Measurements from ENCODE around the gene MDFIC.

The MDFIC gene

DNA sequence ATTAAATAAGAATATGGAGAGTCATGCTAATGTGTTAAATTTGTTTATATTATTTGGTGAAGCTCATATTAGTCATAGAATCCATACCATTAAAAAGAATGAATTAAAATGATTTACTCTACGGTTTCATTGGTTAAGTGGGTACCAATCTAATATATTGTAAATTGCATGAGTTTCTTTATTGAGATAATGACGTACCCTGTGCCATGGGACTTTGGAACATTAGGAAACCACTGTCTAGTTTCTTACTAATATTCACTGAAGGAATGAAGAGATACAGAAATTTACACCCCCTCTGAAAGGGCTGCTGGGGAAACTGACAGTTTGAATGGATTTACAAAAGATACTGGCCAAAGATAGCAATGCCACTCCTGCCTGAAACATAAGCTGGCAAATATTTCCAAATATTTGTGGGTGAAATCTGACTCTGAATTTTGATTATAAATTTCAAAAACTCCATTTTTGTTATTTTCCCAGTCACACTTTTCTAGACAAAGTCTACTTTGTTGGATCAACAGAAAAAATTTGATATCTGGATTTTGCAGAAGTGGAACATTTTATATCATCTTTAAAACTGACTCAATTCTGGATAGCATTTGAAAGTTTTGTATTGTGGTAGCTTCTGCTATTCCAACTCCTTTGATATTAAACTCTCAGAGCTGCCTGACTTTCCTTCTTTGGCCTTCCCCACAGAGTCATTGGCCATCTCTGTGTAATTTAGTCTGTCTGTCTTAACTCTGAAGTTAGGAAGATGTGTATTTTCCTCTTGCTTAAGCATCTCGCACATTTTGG is 22.3 kb downstream of the MDFIC start:
- DNase-seq (ENCODE audit: low read depth in 1 of 2, low spot score in 1 of 2): no peak
- no peak for TF ChIP-seq JUND (IDR thresholded peaks at IDR 0.05; ENCODE audit: low read depth)

DNA sequence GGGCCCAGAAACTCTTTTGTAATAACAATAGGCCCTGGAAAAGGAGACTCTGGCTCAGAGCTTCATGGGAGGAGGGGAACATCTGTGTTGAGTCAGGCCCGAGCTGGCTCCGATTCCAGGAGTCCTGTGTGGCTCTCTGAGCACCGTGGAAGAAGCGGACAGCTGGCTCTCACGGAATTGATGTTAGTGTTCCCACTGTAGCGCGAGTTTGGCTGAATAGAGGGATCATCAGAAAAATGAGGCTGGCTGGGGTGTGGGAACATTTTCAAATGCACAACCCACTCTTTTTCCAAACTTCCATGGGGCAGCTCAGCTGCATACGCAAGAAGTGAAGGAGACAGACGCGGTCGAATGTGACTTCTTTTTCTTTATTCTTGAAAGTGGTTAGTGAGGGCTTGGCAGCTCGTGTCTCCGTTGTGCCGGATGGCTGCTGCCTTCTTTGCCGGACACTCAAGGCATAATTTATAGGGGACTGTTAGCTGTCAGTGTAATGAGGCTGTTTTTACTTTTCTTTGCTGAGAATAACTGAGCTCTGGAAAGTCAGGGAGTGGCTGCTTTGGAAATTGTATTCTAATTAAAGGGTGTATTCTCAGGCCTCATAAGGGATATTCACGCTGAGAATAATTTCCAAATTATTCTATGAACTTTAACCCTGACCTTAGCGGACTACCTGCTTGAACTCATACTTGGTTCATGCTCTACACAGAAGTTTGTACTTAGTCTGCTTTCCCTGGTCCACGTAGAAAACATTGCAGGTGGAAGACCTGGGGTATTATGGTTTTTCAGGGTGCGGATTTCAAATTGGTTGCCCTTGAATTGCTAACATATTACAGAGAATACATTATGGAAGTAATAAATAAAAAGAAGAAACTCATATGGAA is 23.1 kb downstream of the MDFIC start:
- no peak for TF ChIP-seq JUND (IDR thresholded peaks at IDR 0.05; ENCODE audit: low read depth)
- in situ Hi-C loops (cut with HindIII; ENCODE audit: low pct_unique_long_range_greater_than_20kb, low sequenced_read_pairs): no loop called here
- DNase-seq (ENCODE audit: low read depth in 1 of 2, low spot score in 1 of 2): no peak

More for the DNA sequence above, 22.3 kb downstream of the MDFIC start:
- in situ Hi-C loops (cut with HindIII; ENCODE audit: low pct_unique_long_range_greater_than_20kb, low sequenced_read_pairs): no loop called here

DNA sequence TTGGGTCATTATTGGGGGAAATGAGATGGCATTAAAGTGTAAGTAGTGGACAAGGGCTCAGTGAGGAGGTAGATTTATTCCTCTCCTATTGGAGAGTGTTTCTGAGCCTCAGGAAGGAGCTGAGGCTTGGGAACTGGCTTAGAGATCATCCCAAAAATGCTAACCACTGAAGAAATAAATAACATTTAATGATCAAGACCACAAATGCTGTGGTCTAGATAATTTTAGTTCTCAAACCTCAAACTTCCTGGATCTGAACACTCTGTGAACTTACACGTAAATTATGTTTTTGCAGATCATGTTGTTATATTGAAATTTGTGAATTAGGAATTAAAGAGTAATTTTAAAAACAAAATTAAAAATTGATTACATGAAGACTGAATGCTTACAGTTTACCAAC is 27.3 kb downstream of the MDFIC start:
- no peak for DNase-seq (ENCODE audit: low read depth in 1 of 2, low spot score in 1 of 2)
- TF ChIP-seq JUND (IDR thresholded peaks at IDR 0.05; ENCODE audit: low read depth): no peak
- in situ Hi-C loops (cut with HindIII; ENCODE audit: low pct_unique_long_range_greater_than_20kb, low sequenced_read_pairs): no loop called here

DNA sequence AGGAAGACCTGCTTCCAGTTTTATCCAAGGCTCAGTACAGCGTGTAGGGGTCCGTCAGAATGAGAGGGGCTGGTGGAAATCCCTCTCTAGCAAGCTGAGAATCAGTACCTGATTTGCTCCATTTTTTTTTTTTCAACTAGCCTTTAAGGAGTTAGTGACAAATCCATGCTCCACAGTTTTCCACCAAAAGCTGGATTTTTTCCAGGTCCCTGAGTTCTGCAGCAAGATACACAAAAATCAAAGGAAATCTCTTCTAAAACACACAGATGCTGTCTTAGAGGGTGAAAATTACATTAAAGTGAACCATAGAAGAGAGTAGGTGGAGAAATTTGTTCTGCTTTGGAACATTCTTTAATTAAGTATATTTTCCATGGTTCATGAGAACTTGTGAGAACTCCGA is 30.4 kb downstream of the MDFIC start:
- in situ Hi-C loops (cut with HindIII; ENCODE audit: low pct_unique_long_range_greater_than_20kb, low sequenced_read_pairs): no loop called here

DNA sequence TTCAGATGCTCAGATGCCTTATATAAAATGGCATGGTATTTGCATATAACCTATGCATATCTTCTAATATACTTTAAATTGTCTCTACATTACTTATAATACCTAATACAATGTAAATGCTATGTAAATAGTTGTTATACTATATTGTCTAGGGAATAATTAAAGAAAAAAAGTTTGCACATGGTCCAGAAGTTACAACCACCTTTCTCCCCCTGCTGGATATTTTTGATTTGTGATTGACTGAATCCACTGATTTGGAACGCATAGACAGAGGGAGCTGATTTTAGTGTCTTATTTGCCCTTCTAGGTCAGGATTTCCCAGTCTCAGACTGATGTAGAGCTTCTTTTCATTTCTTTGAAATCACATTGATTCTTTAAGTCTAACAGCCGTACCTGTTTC is 31.8 kb downstream of the MDFIC start:
- DNase-seq (ENCODE audit: low read depth in 1 of 2, low spot score in 1 of 2): no peak
- in situ Hi-C loops (cut with HindIII; ENCODE audit: low pct_unique_long_range_greater_than_20kb, low sequenced_read_pairs): no loop called here
- no peak for TF ChIP-seq JUND (IDR thresholded peaks at IDR 0.05; ENCODE audit: low read depth)

More for the DNA sequence above, 30.4 kb downstream of the MDFIC start:
- no peak for TF ChIP-seq JUND (IDR thresholded peaks at IDR 0.05; ENCODE audit: low read depth)
- no peak for DNase-seq (ENCODE audit: low read depth in 1 of 2, low spot score in 1 of 2)

DNA sequence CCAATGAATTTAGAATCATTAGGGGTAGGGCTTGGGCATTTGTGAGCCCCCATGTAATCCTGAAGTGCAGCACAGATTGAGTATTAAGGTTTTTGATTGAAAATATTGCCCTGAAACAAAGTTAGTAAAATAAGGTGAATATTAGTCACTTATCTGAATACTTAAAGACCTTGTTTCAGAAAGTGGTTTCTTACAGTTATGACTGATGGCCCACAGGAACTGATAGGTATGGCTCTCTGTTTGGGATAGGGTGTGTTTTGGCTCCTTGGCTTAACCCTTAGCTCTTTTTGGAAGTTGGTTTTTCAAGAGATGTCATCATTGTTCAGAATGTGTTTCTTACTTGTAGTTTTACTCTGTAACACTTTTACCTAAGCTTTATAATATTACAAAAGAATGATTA is 34.8 kb downstream of the MDFIC start:
- TF ChIP-seq JUND (IDR thresholded peaks at IDR 0.05; ENCODE audit: low read depth): no peak
- in situ Hi-C loops (cut with HindIII; ENCODE audit: low pct_unique_long_range_greater_than_20kb, low sequenced_read_pairs): no loop called here
- DNase-seq (ENCODE audit: low read depth in 1 of 2, low spot score in 1 of 2): no peak

DNA sequence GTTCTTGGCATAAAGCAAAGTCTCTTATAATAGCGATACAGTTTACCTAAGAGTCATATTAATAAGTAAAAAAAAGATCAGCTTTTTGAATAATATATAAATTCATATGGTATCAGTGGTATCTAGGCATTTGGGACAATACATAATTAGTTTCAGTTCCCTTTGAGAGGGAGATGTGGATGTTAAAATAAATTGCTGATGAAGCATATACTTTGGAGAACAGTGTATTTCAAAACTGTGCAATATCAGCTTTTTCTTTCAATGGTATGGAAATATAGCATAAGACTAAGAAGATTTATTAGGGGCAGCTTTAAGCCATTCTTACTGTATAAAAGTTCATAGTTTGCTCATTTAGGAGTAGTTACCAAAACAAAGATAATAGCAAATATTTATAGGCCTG is 35.5 kb downstream of the MDFIC start:
- no peak for DNase-seq (ENCODE audit: low read depth in 1 of 2, low spot score in 1 of 2)
- in situ Hi-C loops (cut with HindIII; ENCODE audit: low pct_unique_long_range_greater_than_20kb, low sequenced_read_pairs): no loop called here
- no peak for TF ChIP-seq JUND (IDR thresholded peaks at IDR 0.05; ENCODE audit: low read depth)

DNA sequence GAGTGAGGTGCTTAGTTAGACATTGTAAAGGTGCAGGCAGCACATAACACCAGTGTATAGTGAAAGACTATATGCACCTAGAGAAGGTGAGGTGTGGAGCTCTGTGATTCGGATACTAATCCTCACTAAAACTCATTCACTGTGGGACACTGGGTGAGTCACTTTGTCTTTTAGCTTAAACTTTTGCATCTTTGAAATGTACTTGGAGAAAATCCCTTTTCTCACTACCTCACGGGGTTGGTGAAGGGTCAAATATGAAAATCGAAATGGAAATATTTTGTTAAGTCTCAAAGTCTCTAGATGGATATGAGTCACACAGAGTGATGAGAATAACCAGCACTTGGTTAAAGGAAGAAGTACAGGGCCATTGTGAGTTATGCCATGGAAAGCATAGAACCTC is 38.0 kb downstream of the MDFIC start:
- no peak for TF ChIP-seq JUND (IDR thresholded peaks at IDR 0.05; ENCODE audit: low read depth)
- in situ Hi-C loops (cut with HindIII; ENCODE audit: low pct_unique_long_range_greater_than_20kb, low sequenced_read_pairs): no loop called here
- DNase-seq (ENCODE audit: low read depth in 1 of 2, low spot score in 1 of 2): no peak

DNA sequence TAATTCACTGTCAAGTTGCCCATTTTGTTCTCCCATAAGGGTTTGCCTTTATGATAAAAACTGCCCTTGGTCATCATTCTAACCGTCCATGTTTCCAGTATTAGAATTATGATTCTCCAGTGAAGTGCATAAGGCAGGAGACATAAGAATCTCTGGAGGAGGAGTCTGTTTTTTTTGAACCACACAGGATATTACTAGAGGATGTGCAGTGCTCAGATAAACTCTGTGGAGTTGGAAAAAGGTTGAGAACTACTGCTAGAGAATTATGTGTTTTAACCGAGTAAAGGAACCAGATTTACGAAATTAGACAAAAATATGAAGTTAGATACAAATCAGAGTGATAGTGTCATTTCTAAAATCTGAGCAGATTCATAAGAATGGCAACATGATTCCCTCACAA is 40.5 kb downstream of the MDFIC start:
- no peak for DNase-seq (ENCODE audit: low read depth in 1 of 2, low spot score in 1 of 2)
- no peak for TF ChIP-seq JUND (IDR thresholded peaks at IDR 0.05; ENCODE audit: low read depth)
- in situ Hi-C loops (cut with HindIII; ENCODE audit: low pct_unique_long_range_greater_than_20kb, low sequenced_read_pairs): no loop called here

DNA sequence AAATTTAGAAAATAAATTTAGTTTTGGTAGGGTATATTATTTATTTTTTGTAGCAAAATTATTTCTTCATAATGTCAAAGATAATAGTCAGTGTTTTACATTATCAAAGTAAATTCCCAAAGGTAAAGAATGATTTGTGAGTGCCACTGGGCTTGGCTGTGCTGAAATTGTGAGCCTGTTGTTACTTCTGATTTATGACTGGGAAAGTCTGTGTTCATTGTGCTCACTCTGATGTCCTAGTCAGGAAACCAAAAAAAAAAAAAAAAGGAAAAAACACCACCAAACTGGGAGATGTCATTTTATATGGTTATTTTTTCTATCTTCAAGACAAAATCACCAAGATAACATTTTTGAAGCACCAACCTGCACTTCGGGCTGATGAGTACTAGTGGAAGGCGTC is 44.3 kb downstream of the MDFIC start:
- no peak for DNase-seq (ENCODE audit: low read depth in 1 of 2, low spot score in 1 of 2)
- in situ Hi-C loops (cut with HindIII; ENCODE audit: low pct_unique_long_range_greater_than_20kb, low sequenced_read_pairs): no loop called here
- no peak for TF ChIP-seq JUND (IDR thresholded peaks at IDR 0.05; ENCODE audit: low read depth)

DNA sequence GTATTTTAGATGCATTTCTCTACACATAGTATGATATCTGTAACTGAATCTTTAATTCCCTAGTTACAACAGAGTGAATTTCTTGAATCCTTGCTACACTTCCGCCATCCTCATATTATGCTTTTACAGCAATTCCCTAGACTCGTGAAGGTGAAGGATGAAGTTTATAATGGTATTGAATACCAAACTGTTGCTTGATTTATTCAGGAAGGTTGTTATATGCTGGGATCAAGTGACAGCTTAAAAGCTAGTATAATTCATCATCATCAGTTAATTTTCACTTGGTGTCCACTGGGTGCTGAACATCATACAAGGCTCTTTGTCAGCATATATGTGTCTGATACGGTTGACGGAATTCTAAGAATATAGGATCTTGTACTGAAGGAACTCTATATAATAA is 47.2 kb downstream of the MDFIC start:
- in situ Hi-C loops (cut with HindIII; ENCODE audit: low pct_unique_long_range_greater_than_20kb, low sequenced_read_pairs): no loop called here
- DNase-seq (ENCODE audit: low read depth in 1 of 2, low spot score in 1 of 2): no peak
- TF ChIP-seq JUND (IDR thresholded peaks at IDR 0.05; ENCODE audit: low read depth): no peak

DNA sequence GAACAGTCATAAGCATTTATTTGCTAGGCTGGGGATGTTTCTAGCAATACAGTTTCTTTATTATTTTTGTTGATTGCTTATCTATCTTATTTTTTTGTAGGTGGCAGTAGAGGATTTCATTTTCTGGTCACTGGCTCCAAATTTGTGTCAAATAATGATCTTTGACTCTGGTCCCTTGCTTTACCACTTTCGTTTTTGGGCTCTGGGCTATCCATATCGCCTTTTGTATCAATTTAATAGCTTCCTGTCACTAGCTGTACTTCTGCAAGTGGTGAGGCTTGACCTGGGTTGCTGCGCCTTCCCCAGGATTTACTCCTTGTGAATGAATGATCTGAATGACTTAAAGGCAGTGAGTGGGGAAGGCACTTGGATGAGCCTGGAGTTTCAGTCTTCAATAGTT is 48.4 kb downstream of the MDFIC start:
- no peak for TF ChIP-seq JUND (IDR thresholded peaks at IDR 0.05; ENCODE audit: low read depth)
- in situ Hi-C loops (cut with HindIII; ENCODE audit: low pct_unique_long_range_greater_than_20kb, low sequenced_read_pairs): no loop called here

DNA sequence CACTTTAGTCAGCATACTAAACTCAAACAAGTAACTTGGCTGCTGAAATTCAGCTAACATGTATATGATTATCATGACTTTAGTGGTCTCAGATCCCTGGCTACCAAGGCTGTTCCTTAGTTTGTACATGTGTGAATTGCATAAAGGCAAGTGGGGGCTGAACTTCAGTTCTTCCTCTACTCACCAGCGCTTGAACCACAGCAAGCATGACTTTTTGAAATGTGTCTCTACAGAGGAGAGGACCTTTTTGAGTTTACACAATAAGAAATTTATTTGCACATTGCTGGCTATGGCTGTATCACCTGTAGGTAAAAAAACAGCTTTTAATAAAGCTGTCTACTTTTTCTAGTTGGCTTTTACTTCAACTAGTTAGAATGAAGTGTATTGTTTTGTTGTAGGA is 48.8 kb downstream of the MDFIC start:
- no peak for TF ChIP-seq JUND (IDR thresholded peaks at IDR 0.05; ENCODE audit: low read depth)
- no peak for DNase-seq (ENCODE audit: low read depth in 1 of 2, low spot score in 1 of 2)
- in situ Hi-C loops (cut with HindIII; ENCODE audit: low pct_unique_long_range_greater_than_20kb, low sequenced_read_pairs): no loop called here

More for the DNA sequence above, 48.4 kb downstream of the MDFIC start:
- no peak for DNase-seq (ENCODE audit: low read depth in 1 of 2, low spot score in 1 of 2)
